Adipose tissue (tissue), 3 donors: ENCODE measurements around the gene CDKN2B. TPM values are rescaled to one million over a fixed set of nuclear protein-coding genes. Genes with fewer than 3 reads are reported as not detected.

Source experiments
- H3K27ac ChIP-seq: one replicate; pipeline ENCODE4 v1.5.1; 2013; ENCODE audit warnings: low read depth, low read length
- WGBS, 3 donors: extraction: QIAGEN DNeasy Blood & Tissue Kit; methylation state at CpG; one replicate each; pipeline ENCODE4 v1.1.7; 2013; 5-methylcytosine and 5-hydroxymethylcytosine counted together
- polyA plus RNA-seq, 3 donors: library from polyadenylated mRNA; stranded (reverse); fragments of 200-250 nt; gene quantifications; one replicate each; pipeline ENCODE4 v1.2.3, GENCODE V29; 2013
- donor health status: healthy with polysubstance abuse.
- donor health status: Bipolar disorder and iron deficiency.
- donor health status: healthy.

The CDKN2B gene
- polyA plus RNA-seq, 3 donors = 1.6 to 55.0 (median 23.2) TPM

GRCh38 chr9:21997480-21997879 is 11.6 kb downstream of the CDKN2B start:
- WGBS, 3 donors = 77 to 86% (median 85%) methylated on average over 1 of the region's 1 CpG

GRCh38 chr9:21996858-21997257 is 12.2 kb downstream of the CDKN2B start:
- WGBS, 3 donors = 65 to 82% (median 68%) methylated on average over 5 of the region's 5 CpGs
- no peak overlapping the region for H3K27ac ChIP-seq

More at GRCh38 chr9:21997480-21997879, 11.6 kb downstream of the CDKN2B start:
- no peak overlapping the region for H3K27ac ChIP-seq

GRCh38 chr9:21996438-21996837 is 12.7 kb downstream of the CDKN2B start:
- 54 to 68% (median 61%) methylated on average over 9 of the region's 9 CpGs for WGBS, 3 donors
- H3K27ac ChIP-seq = no peak overlapping the region

- no peak overlapping the region for H3K27ac ChIP-seq
- 14 to 21% (median 15%) methylated on average over 49 to 54 of the region's 54 CpGs for WGBS, 3 donors
Observed at GRCh38 chr9:21995666-21996398, 13.3 kb downstream of the CDKN2B start.

- 0 to 1% (median 1%) methylated on average over 54 to 56 of the region's 56 CpGs for WGBS, 3 donors
- peak overlapping the region; percentile 26 for H3K27ac ChIP-seq
Observed at GRCh38 chr9:21995006-21995665, 14.0 kb downstream of the CDKN2B start.

GRCh38 chr9:21994556-21995005 is 14.5 kb downstream of the CDKN2B start, which contains the start of gene CDKN2B-AS1:
TSS of gene CDKN2B-AS1 (plus strand) at chr9:21994791.
- H3K27ac ChIP-seq = peak within 1 kb of the TSS; percentile 26
- 0 to 1% (median 0%) methylated on average over 31 to 39 of the region's 43 CpGs for WGBS, 3 donors

GRCh38 chr9:21993893-21994555 is 15.1 kb downstream of the CDKN2B start, which contains the start of gene CDKN2A:
TSS of gene CDKN2A (minus strand) at chr9:21994392.
- H3K27ac ChIP-seq = peak within 1 kb of the TSS; percentile 26
- WGBS, 3 donors = 5 to 8% (median 5%) methylated on average over 46 to 53 of the region's 53 CpGs

GRCh38 chr9:21993007-21993406 is 16.1 kb downstream of the CDKN2B start:
- WGBS, 3 donors = 89 to 93% (median 91%) methylated on average over 4 of the region's 4 CpGs

GRCh38 chr9:21991072-21991959 is 17.8 kb downstream of the CDKN2B start:
- WGBS, 3 donors = 71 to 83% (median 77%) methylated on average over 5 of the region's 5 CpGs
- no peak overlapping the region for H3K27ac ChIP-seq

More at GRCh38 chr9:21993007-21993406, 16.1 kb downstream of the CDKN2B start:
- no peak overlapping the region for H3K27ac ChIP-seq

GRCh38 chr9:21989440-21990189 is 19.5 kb downstream of the CDKN2B start:
- no peak overlapping the region for H3K27ac ChIP-seq
- WGBS, 3 donors = 5 to 19% (median 18%) methylated on average over 35 of the region's 35 CpGs

GRCh38 chr9:21988056-21988990 is 20.8 kb downstream of the CDKN2B start:
- WGBS, 3 donors = 24 to 34% (median 34%) methylated on average over 9 of the region's 9 CpGs
- no peak overlapping the region for H3K27ac ChIP-seq

- 66 to 70% (median 69%) methylated on average over 5 of the region's 5 CpGs for WGBS, 3 donors
- H3K27ac ChIP-seq = no peak overlapping the region
Observed at GRCh38 chr9:21985964-21986667, 23.0 kb downstream of the CDKN2B start.

GRCh38 chr9:21984101-21984500 is 25.0 kb downstream of the CDKN2B start:
- no peak overlapping the region for H3K27ac ChIP-seq

- no peak overlapping the region for H3K27ac ChIP-seq
- WGBS, 3 donors = 60 to 70% (median 67%) methylated on average over 1 of the region's 1 CpG
Observed at GRCh38 chr9:21983561-21983935, 25.6 kb downstream of the CDKN2B start.

GRCh38 chr9:21982861-21983560 is 26.1 kb downstream of the CDKN2B start:
- 50 to 74% (median 57%) methylated on average over 1 of the region's 1 CpG for WGBS, 3 donors
- H3K27ac ChIP-seq = no peak overlapping the region
